Keratinocyte (primary cell): ENCODE data around the gene SAG. TPM values are rescaled to one million over a fixed set of nuclear protein-coding genes. Genes with fewer than 3 reads are reported as not detected.

Experiments used
- DNase-seq: peaks from one replicate; pipeline ENCODE4 v3.0.0-alpha.2; 2011; ENCODE audit warnings: low read depth, missing footprints, low spot score
- FAIRE-seq: peaks from 2 replicates; lab custom pipeline; 2011; peaks lifted over from hg19 to GRCh38; lab: Jason Lieb, UNC
- H2AFZ ChIP-seq: 2 replicates; pipeline ENCODE4 v1.6.0; 2012; ENCODE audit warnings: low read length, control low read depth, inconsistent platforms; ENCODE audit not compliant: control insufficient read depth
- H3K27ac ChIP-seq: 2 replicates; pipeline ENCODE4 v1.5.1; 2011; ENCODE audit warnings: low read length; ENCODE audit not compliant: control insufficient read depth, insufficient read depth
- H3K27me3 ChIP-seq: 3 replicates; pipeline ENCODE4 v1.6.0; 2011; ENCODE audit warnings: low read length; ENCODE audit not compliant: control insufficient read depth, insufficient read depth; ENCODE audit errors: extremely low read depth
- H3K36me3 ChIP-seq, 2 experiments: 2 replicates in 1 of 2; 3 replicates in 1 of 2; pipeline ENCODE4 v1.5.1; 2011; ENCODE audit warnings: low read length in 2 of 2, mild to moderate bottlenecking in 1 of 2; ENCODE audit not compliant: control insufficient read depth in 2 of 2, insufficient read depth in 2 of 2; ENCODE audit errors: extremely low read depth in 1 of 2
- H3K4me1 ChIP-seq: 3 replicates; pipeline ENCODE4 v1.5.1; 2011; ENCODE audit warnings: low read length; ENCODE audit not compliant: control insufficient read depth, insufficient read depth; ENCODE audit errors: extremely low read depth
- H3K4me2 ChIP-seq: 3 replicates; pipeline ENCODE4 v1.6.0; 2011; ENCODE audit warnings: low read depth, low read length; ENCODE audit not compliant: control insufficient read depth, insufficient read depth; ENCODE audit errors: extremely low read depth
- H3K4me3 ChIP-seq, 3 experiments: fragments of 200-600 bp in 1 of 3; sonication (generic) in 1 of 3; 2 replicates in 2 of 3; 3 replicates in 1 of 3; pipeline ENCODE4 v1.5.1; 2011 to 2016; ENCODE audit warnings: low read length in 3 of 3, mild to moderate bottlenecking in 3 of 3, control low read depth in 2 of 3, inconsistent platforms in 1 of 3, low read depth in 1 of 3, mixed read lengths in 1 of 3, mixed run types in 1 of 3, moderate library complexity in 1 of 3; ENCODE audit not compliant: control insufficient read depth in 2 of 3, insufficient read depth in 2 of 3; ENCODE audit errors: extremely low read depth in 1 of 3
- H3K79me2 ChIP-seq: 2 replicates; pipeline ENCODE4 v1.6.0; 2012; ENCODE audit warnings: low read length; ENCODE audit not compliant: control insufficient read depth, insufficient read depth
- H3K9ac ChIP-seq: 3 replicates; pipeline ENCODE4 v1.6.0; 2011; ENCODE audit warnings: low read length; ENCODE audit not compliant: control insufficient read depth, insufficient read depth; ENCODE audit errors: extremely low read depth
- H3K9me1 ChIP-seq: 3 replicates; pipeline ENCODE4 v1.6.0; 2011; ENCODE audit warnings: low read length; ENCODE audit not compliant: control insufficient read depth, insufficient read depth; ENCODE audit errors: extremely low read depth
- H3K9me3 ChIP-seq: 2 replicates; pipeline ENCODE4 v1.5.1; 2012; ENCODE audit warnings: low read depth, low read length; ENCODE audit not compliant: control insufficient read depth
- H4K20me1 ChIP-seq: 3 replicates; pipeline ENCODE4 v1.6.0; 2011; ENCODE audit warnings: low read length; ENCODE audit not compliant: control insufficient read depth, insufficient read depth; ENCODE audit errors: extremely low read depth
- EZH2 ChIP-seq: IDR thresholded peaks from one replicate; pipeline ENCODE4 v1.6.1; 2012; ENCODE audit warnings: inconsistent platforms, mild to moderate bottlenecking, low read length, moderate library complexity
- dilution Hi-C: fragments of 300-500 bp; cut with MboI; formaldehyde crosslinking; loops from one replicate; pipeline ENCODE4 v1.7.0; 2020; ENCODE audit warnings: low sequenced_read_pairs; ENCODE audit not compliant: extremely low pct_ligation_motif_present
- polyA plus RNA-seq, 5 experiments: library from polyadenylated mRNA; depleted of rRNA in 3 of 5; stranded (reverse) in 3 of 5; stranded (forward) in 1 of 5; unstranded in 1 of 5; fragments of >200 nt; gene quantifications; 1 replicate in 1 of 5; 2 replicates in 3 of 5; 3 replicates in 1 of 5; pipeline versions ENCODE4 v1.2.1 to v1.2.3, GENCODE V29; 2011 to 2012; ENCODE audit warnings: missing spikeins in 2 of 5, low read depth in 1 of 5, low replicate concordance in 1 of 5
- TF ChIP-seq, protein P1 (sequence below), 3 experiments: IDR thresholded peaks in 1 of 3; conservative IDR thresholded peaks in 1 of 3; optimal IDR thresholded peaks in 1 of 3; 2 replicates in 2 of 3; 3 replicates in 1 of 3; pipeline versions ENCODE3 to v1.5.1; 2011; ENCODE audit warnings: low read length in 3 of 3, mild to moderate bottlenecking in 3 of 3, moderate library complexity in 2 of 3, control low read depth in 1 of 3, inconsistent platforms in 1 of 3; ENCODE audit not compliant: insufficient read depth in 2 of 3; ENCODE audit errors: extremely low read depth in 1 of 3

The SAG gene
- polyA plus RNA-seq, 1 donor (not counting 4 experiments of a cell fraction or from before 2014, with no cell fraction given) = not detected

DNA sequence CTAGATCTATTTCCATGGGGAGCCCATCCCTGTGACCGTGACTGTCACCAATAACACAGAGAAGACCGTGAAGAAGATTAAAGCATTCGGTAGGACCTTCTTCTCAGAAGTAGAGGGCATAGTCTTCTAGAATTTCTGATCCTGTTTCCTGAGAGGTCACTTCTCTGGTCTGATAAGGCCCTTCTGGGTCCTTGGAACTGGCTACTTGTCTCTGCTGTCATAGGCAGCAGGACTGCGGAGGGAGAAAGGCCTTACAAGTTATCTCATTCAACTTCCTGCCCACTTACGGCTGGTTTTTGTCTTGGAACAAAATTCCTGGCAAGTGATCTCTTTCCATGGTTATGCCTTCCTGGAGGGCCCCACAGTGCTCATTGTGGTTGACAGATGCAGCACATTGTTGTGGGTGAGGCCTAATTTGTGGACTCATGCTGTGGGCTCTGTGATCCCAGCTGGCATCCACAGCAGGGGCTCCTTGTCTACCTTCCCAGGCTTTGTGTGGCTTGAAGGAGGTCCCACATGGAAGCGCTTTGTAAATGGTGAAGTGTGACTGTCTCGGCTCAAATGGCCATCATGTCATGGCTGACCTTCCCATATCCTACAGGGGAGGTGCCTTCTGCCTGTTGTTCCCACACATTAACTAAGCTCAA is 22.0 kb downstream of the SAG start:
- no peak overlapping the region for H3K27ac ChIP-seq
- H3K79me2 ChIP-seq = no peaks in the 10 kb centered on the region
- no peaks in the 10 kb centered on the region for H3K9me1 ChIP-seq
- peaks cover 17% of the 10 kb centered on the region for H3K27me3 ChIP-seq
- TF ChIP-seq EZH2 = no peak
- TF ChIP-seq, protein P1, sequence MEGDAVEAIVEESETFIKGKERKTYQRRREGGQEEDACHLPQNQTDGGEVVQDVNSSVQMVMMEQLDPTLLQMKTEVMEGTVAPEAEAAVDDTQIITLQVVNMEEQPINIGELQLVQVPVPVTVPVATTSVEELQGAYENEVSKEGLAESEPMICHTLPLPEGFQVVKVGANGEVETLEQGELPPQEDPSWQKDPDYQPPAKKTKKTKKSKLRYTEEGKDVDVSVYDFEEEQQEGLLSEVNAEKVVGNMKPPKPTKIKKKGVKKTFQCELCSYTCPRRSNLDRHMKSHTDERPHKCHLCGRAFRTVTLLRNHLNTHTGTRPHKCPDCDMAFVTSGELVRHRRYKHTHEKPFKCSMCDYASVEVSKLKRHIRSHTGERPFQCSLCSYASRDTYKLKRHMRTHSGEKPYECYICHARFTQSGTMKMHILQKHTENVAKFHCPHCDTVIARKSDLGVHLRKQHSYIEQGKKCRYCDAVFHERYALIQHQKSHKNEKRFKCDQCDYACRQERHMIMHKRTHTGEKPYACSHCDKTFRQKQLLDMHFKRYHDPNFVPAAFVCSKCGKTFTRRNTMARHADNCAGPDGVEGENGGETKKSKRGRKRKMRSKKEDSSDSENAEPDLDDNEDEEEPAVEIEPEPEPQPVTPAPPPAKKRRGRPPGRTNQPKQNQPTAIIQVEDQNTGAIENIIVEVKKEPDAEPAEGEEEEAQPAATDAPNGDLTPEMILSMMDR (optimal IDR thresholded peaks at IDR 0.05 in 1 of 3, IDR thresholded peaks at IDR 0.05 in 1 of 3, conservative IDR thresholded peaks at IDR 0.05 in 1 of 3; ENCODE audit: extremely low read depth in 1 of 3, insufficient read depth in 2 of 3, low read length in 3 of 3) = no peak
- FAIRE-seq (no peak), DNase-seq (no peak)
- H3K4me2 ChIP-seq = no peak overlapping the region
- H4K20me1 ChIP-seq = no peaks in the 10 kb centered on the region
- no peaks in the 10 kb centered on the region for H3K9me3 ChIP-seq
- no peak overlapping the region for H2AFZ ChIP-seq
- no peak overlapping the region for H3K4me3 ChIP-seq
- dilution Hi-C loops = no loop called here
- no peaks in the 10 kb centered on the region for H3K4me1 ChIP-seq
- no peaks in the 10 kb centered on the region for H3K36me3 ChIP-seq
- no peak overlapping the region for H3K9ac ChIP-seq

DNA sequence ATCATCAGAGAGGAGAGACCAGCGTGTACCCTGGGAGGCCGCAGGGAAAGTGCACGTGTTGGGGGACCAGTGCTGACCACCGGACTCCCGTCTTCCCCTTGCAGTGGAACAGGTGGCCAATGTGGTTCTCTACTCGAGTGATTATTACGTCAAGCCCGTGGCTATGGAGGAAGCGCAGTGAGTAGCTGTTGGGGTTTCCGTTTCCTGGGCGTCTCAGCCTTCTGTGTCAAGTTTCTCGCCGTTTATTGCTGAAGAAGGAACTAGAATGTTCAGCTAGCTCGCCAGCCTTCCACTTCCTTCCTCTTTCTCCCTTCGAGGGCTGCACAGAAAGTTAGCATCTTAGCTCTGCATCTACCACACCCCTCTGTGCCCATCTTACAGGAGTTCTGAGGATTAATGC is 23.9 kb downstream of the SAG start:
- no peak for FAIRE-seq
- TF ChIP-seq, protein P1 (optimal IDR thresholded peaks at IDR 0.05 in 1 of 3, IDR thresholded peaks at IDR 0.05 in 1 of 3, conservative IDR thresholded peaks at IDR 0.05 in 1 of 3; ENCODE audit: extremely low read depth in 1 of 3, insufficient read depth in 2 of 3, low read length in 3 of 3) = no peak
- no peak for TF ChIP-seq EZH2
- no peaks in the 10 kb centered on the region for H3K9me1 ChIP-seq
- H3K27ac ChIP-seq = no peak overlapping the region
- H3K27me3 ChIP-seq = peaks cover 20% of the 10 kb centered on the region
- H3K36me3 ChIP-seq = no peaks in the 10 kb centered on the region
- no peaks in the 10 kb centered on the region for H3K9me3 ChIP-seq
- no peak overlapping the region for H3K4me3 ChIP-seq
- dilution Hi-C loops = no loop called here
- H4K20me1 ChIP-seq = no peaks in the 10 kb centered on the region
- no peaks in the 10 kb centered on the region for H3K79me2 ChIP-seq
- no peaks in the 10 kb centered on the region for H3K4me1 ChIP-seq
- H3K4me2 ChIP-seq = no peak overlapping the region
- no peak overlapping the region for H2AFZ ChIP-seq
- DNase-seq = no peak
- no peak overlapping the region for H3K9ac ChIP-seq
